ENCODE measurements around the gene SMO. TPM values are rescaled to one million over a fixed set of nuclear protein-coding genes. Genes with fewer than 3 reads are reported as not detected.

SMO gene
- total RNA-seq: 5.0 TPM
- long read RNA-seq, partial matches to known transcripts: 0 of 7 reads
- long read RNA-seq, other reads (novel, unspliced or antisense): 6 of 7 reads

GRCh38 chr7:129188372-129188891, at the start of gene SMO:
TSS of gene SMO (plus strand) at chr7:129188633. CDS start at chr7:129189152, 519 bp downstream.
- intact Hi-C loops (cut with DNase I): no loop called here
- DNase-seq (peak; percentile 69), ATAC-seq (ENCODE audit: poor library complexity) (peak; percentile 91)

DNA sequence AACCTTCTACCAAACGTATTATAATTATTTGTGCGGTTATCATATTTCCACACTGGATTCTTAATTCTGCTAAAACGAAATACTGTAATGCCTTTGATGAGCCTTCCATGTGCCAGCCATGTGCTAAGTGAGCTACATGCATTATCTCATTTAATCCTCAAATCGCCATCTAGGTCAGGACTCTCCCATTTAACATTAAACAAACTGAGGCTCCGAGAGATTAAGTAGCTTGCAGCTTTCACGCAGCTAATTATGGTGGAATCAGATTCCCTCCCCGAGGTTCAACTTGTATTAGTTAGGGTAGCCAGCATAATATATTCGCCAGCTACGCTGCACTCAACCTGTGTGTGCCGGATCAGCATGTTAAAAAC, 44.7 kb upstream of the SMO start:
- no peak for ATAC-seq (ENCODE audit: poor library complexity)
- intact Hi-C loops (cut with DNase I): no loop called here
- DNase-seq: no peak

GRCh38 chr7:129144095-129144833, 44.2 kb upstream of the SMO start, which contains the start of gene TSPAN33:
TSS of gene TSPAN33 (plus strand) at chr7:129144707. CDS start at chr7:129144981, 274 bp downstream.
- intact Hi-C loops (cut with DNase I): no loop called here
- ATAC-seq (ENCODE audit: poor library complexity): peak; percentile 96
- DNase-seq: peak; percentile 89

- intact Hi-C loops (cut with DNase I): no loop called here
- ATAC-seq (ENCODE audit: poor library complexity): no peak
These were observed 43.4 kb upstream of the SMO start for GRCh38 chr7:129144834-129145668.

DNA sequence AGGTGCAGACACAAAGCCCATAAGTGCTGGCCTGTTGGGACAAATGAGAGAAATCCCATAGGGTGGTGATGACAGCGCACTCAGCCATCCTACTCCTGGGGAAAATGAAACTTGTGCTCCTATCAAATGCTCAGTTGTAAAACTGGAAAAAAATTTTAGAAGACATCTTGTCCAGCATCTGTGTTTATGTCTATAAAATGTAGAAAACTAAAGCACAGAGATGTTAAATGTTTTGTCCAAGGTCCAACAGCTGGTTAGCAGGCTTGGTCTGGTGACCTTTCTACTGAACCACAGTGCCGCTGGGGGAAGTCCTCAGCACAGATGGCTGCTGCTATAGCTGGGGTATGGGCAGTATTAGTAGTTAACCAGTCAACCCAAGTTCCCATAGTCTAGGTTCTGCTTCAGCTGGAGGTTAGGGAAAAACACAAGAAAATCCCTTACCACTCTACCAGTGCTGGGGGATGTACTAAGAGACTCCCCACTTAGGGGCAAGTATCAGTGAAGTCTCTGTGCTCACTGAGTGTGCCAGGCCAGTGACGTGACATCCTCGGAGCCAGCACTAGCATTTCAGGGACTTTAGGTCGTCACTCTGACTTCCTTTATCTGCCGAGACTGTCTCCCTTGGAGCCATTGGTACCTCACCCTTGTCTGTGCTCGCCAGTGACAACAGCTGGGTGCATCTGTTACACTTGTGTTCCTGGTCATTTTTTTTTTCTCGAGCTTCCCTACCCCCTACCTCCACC, 42.0 kb upstream of the SMO start:
- intact Hi-C loops (cut with DNase I): no loop called here
- DNase-seq (peak; percentile 50), ATAC-seq (ENCODE audit: poor library complexity) (peak; percentile 17)

More at GRCh38 chr7:129144834-129145668, 43.4 kb upstream of the SMO start:
- no peak for DNase-seq

GRCh38 chr7:129147731-129148130, 40.7 kb upstream of the SMO start:
- ATAC-seq (ENCODE audit: poor library complexity): no peak
- intact Hi-C loops (cut with DNase I): no loop called here

DNA sequence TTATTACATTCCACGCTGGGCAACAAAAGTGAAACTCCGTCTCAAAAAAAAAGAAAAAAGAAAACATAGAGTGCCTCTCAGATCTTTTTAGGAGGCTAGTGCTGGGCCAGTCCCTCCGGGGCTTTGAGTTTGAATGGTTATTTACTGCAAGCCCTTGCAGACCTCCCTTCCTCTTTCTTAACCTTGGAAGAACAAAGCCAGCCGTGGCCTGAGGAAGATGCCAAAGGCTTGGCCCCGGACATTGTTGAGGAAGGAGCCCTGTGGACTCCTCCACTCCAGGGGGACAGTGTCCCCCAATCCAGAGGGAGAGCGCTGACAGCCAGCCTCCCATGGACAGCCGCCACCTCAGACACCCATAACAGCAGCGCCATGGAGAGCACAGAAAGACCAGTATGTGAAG, 38.9 kb upstream of the SMO start:
- DNase-seq (no peak), ATAC-seq (ENCODE audit: poor library complexity) (peak; percentile 8)
- intact Hi-C loops (cut with DNase I): no loop called here

More at GRCh38 chr7:129147731-129148130, 40.7 kb upstream of the SMO start:
- no peak for DNase-seq

DNA sequence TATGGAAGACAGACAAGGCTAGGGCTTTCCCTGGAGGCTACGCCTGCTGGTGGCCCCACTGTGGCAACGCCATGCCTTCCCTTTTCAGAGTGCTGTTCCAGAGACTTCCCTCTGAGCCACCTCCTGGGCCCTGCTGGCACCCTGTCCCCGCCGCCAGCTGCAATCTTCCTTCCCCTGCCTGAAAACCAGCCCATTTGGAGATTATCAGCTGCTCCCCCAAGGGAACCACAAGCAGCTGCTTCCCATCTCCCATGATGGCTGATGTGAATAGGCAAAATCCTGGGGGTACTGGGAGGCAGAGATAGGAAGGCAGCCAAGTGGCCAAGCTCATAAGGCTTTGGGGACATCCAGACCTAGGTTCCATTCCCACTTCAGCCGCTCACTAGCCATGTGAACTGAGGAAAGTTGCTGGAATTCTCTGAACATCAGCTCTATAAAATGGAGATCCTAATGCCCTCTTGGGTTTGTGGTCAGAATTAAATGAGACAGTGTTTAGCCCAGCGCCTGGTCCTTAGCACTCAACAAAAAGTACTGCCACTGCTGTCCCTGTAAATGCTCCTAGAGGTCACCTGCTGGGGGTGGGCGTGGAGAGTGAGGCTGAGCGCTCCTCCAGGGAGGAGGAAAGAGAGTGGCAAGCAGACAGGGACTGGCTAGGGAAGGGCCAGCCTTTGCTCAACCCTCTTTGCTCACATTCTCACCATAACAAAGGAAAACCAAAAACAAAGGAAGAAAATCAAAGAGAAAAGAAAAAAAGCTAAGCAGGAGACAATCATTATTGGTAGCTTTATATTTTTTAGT, 38.0 kb upstream of the SMO start:
- ATAC-seq (ENCODE audit: poor library complexity): peak; percentile 48
- intact Hi-C loops (cut with DNase I): no loop called here

GRCh38 chr7:129157651-129158050, 30.8 kb upstream of the SMO start:
- intact Hi-C loops (cut with DNase I): no loop called here
- no peak for DNase-seq
- no peak for ATAC-seq (ENCODE audit: poor library complexity)

More for the DNA sequence above, 38.0 kb upstream of the SMO start:
- peak; percentile 65 for DNase-seq

GRCh38 chr7:129159539-129159938, 28.9 kb upstream of the SMO start:
- ATAC-seq (ENCODE audit: poor library complexity): peak; percentile 91
- intact Hi-C loops (cut with DNase I): no loop called here
- DNase-seq: peak; percentile 65

DNA sequence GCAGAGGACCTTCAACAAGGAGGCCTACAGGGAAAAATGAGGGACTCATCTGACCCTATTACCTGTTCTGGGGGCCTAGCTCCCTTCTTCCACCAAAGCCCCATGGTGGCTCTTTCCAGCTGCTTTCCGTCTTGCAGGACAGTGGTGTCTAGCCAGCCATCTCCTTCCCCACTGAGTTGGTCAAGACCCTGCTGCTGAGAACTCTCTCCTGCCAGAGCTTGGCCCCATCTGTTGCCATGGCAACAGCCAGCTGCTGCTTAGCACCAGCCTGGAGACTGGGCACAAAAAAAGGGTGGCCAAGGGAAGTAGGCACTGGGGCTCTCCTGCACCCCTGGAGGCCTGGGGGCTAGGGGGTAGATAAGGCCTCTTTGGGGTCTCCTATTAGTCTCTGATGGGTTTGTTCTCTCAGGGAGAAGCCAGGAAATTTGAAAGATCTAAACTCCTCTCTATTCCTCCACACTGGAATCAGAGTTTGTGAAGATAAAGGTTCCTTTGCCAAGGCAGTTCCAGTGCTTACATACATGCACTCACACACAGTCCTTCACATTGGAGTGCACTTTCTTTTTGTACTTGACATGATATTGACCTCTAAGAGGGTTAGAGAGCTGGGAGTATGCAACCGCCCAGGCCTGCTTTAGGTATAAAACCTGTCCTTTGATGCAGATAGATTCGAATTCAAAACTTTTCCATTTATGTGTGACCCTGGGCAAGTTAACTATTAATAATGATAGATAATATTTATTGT, 28.1 kb upstream of the SMO start:
- no peak for ATAC-seq (ENCODE audit: poor library complexity)
- DNase-seq: no peak
- intact Hi-C loops (cut with DNase I): loop anchor here (5.0 kb wide), 1 partner anchor 52 kb away; no protein-coding TSS in a partner anchor

DNA sequence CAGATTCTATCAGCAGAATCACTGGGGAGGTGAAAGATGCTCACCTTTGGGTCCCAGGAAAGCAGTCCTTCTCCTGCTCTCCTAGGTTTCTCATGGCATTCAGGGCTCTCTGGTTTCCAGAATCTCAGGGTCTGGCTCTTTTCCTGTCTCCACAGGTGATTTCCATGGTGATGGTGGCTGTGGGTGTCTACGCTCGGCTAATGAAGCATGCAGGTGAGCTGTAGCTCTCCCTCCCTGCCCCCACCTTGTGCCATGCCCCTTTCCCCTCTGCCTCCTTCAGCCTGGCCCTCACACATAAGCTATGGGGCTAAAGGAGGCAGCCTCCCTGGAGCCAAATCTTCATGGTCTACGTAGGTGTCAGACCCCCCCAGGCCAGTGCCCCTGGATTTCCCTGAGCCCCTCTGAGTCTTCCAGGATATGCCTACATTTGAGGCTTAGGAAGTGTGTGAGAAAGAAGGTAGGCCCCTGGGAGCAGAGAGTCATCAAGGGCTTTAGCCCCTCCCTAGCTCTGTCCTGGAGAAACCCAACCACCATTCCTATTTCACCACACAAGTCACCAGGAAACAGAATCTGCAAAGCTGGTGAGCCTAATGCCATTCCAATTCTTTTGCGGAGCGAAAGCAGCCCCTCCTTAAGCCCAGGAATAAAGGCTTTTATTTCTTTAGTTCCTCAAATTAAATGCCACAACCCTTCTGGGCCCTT, 26.8 kb upstream of the SMO start:
- DNase-seq (no peak), ATAC-seq (ENCODE audit: poor library complexity) (no peak)
- intact Hi-C loops (cut with DNase I): loop anchor here (5.0 kb wide), 1 partner anchor 51 kb away; no protein-coding TSS in a partner anchor

GRCh38 chr7:129162732-129163131, 25.7 kb upstream of the SMO start:
- intact Hi-C loops (cut with DNase I): loop anchor here (5.0 kb wide), 1 partner anchor 50 kb away; no protein-coding TSS in a partner anchor
- ATAC-seq (ENCODE audit: poor library complexity) (no peak), DNase-seq (no peak)

DNA sequence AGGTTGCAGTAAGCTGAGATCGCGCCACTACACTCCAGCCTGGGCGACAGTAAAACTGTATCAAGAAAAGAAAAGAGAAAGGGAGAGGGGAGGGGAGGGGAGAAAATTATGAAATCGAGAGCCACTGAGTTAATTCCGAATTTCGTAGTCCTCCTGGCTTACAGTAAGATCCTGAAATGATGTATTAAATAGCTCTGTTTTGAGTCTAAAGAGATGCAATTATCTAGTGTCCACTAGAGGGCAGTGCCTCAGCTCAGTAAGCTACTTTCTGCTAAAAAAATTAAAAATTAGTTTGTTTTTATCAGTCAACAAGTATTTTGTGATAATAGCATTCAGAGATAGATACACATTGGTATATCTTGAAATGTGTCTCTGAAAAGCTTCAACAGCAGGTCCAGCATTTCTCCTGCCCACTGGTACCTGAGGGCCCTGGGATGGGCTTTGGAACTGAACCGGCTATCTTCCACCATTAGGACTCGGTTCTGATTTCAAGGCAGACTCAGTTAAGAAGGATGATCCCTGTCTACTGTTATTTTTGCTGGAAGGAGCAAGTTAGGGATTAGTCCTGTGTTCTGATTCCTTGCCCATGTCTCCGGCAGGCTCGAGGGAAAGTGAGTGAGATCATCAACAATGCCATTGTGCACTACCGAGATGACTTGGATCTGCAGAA, 24.4 kb upstream of the SMO start:
- no peak for DNase-seq
- ATAC-seq (ENCODE audit: poor library complexity): no peak
- intact Hi-C loops (cut with DNase I): loop anchor here (5.0 kb wide), 1 partner anchor 48 kb away; no protein-coding TSS in a partner anchor

- intact Hi-C loops (cut with DNase I): no loop called here
- ATAC-seq (ENCODE audit: poor library complexity) (no peak), DNase-seq (no peak)
These were observed 21.7 kb upstream of the SMO start for GRCh38 chr7:129166745-129167144.

- DNase-seq (no peak), ATAC-seq (ENCODE audit: poor library complexity) (no peak)
- intact Hi-C loops (cut with DNase I): no loop called here
These were observed 20.6 kb upstream of the SMO start for GRCh38 chr7:129167817-129168216.

All from Right ventricle myocardium superior (tissue), 1 donor.